Upper lobe of left lung (tissue), 6 donors: ENCODE results near the gene AGPS. TPM values are rescaled to one million over a fixed set of nuclear protein-coding genes. Genes with fewer than 3 reads are reported as not detected.

Experiments
- ATAC-seq, 2 donors: fragments of 200-7000 bp; cut with Tn5 transposase; one replicate each; pipeline ENCODE4 v1.9.1; 2022; ENCODE audit warnings: mild to moderate bottlenecking in 2 of 2, moderate library complexity in 2 of 2; ENCODE audit not compliant: low FRiP score in 2 of 2
- DNase-seq, 2 donors: peaks; one replicate each; pipeline ENCODE4 v3.0.0-alpha.2; 2019 to 2020
- H3K27ac ChIP-seq, 4 donors: fragments of 200-600 bp; sonication (generic); one replicate each; pipeline ENCODE4 v1.5.1; 2016 to 2019
- H3K27me3 ChIP-seq, 4 donors: fragments of 200-600 bp; sonication (generic); one replicate each; pipeline ENCODE4 v1.5.1; 2017 to 2019
- H3K36me3 ChIP-seq, 4 donors: fragments of 200-600 bp; sonication (generic); one replicate each; pipeline ENCODE4 v1.5.1; 2016 to 2019
- H3K4me1 ChIP-seq, 4 donors: fragments of 200-600 bp; sonication (generic); one replicate each; pipeline ENCODE4 v1.5.1; 2018 to 2019
- H3K4me3 ChIP-seq, 4 donors: fragments of 200-600 bp; sonication (generic); one replicate each; pipeline ENCODE4 v1.5.1; 2017 to 2019; ENCODE audit warnings: mild to moderate bottlenecking in 2 of 4, moderate library complexity in 1 of 4
- H3K9me3 ChIP-seq, 4 donors: fragments of 200-600 bp; sonication (generic); one replicate each; pipeline ENCODE4 v1.5.1; 2018 to 2019
- EP300 ChIP-seq, 4 donors: sonication (generic); formaldehyde crosslinking; IDR thresholded peaks; one replicate each; pipeline ENCODE4 v1.5.1; 2017; ENCODE audit warnings: antibody characterized with exemption in 4 of 4, control low read depth in 2 of 4
- POLR2A ChIP-seq, 4 donors: fragments of 450-650 bp; IDR thresholded peaks; one replicate each; pipeline ENCODE4 v1.5.1; 2016 to 2017; ENCODE audit warnings: antibody characterized with exemption in 4 of 4, mild to moderate bottlenecking in 2 of 4
- POLR2AphosphoS5 ChIP-seq, 2 donors: sonication (generic); formaldehyde crosslinking; IDR thresholded peaks; one replicate each; pipeline ENCODE4 v1.5.1; 2017; ENCODE audit warnings: antibody characterized with exemption in 2 of 2
- WGBS, 2 donors: methylation state at CpG; one replicate each; pipeline ENCODE4 v1.1.5; 2017 to 2018; 5-methylcytosine and 5-hydroxymethylcytosine counted together
- small RNA-seq, 4 donors: library from RNA; depleted of rRNA; stranded (forward); fragments of <200 nt; gene quantifications; one replicate each; pipeline ENCODE3, GENCODE V24; 2016
- total RNA-seq, 6 donors: library from RNA; depleted of rRNA in 4 of 6; stranded (reverse); fragments of >200 nt in 4 of 6; gene quantifications; one replicate each; pipeline versions ENCODE4 v1.1.0 to v1.2.1, GENCODE V29; 2016 to 2021
- TF ChIP-seq, protein P1 (sequence below), 6 experiments: fragments of 450-650 bp in 4 of 6; fragments of 200-600 bp in 2 of 6; sonication (generic) in 2 of 6; IDR thresholded peaks; one replicate each; pipeline ENCODE4 v1.5.1; 2016 to 2019; ENCODE audit warnings: antibody characterized with exemption in 6 of 6
- donor health status: DM: no; HTN: no; CAD: no; lungs with moderate emphysema.
- donor health status: DM: no; HTN: yes; CAD: no; lungs with severe emphysema.

AGPS gene
- total RNA-seq, 6 donors from 2014 or later: 38.8 to 81.6 (median 50.0) TPM

DNA sequence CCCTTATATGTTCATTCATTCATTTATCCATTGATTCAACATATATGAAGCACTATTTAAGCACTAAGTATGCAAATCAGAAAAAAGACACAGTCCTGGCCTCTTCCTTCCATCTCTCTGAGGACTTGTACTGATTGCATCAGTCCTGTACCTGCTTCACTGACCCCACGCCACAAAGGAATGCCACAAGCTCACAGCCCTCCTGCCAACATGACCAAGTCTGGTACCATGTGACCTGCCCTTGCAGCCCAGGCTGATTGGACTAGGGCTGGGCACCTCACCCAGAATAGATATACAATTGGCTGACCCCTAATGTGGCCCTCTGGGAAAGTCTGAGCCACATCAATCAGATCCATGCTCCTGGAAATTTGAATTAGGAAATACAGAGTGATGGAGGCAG lies 196.6 kb downstream of the AGPS start:
- no peaks in the 10 kb centered on the region for H3K4me1 ChIP-seq
- H3K36me3 ChIP-seq: no peaks in the 10 kb centered on the region
- H3K4me3 ChIP-seq: no peak overlapping the region
- TF ChIP-seq EP300 (IDR thresholded peaks at IDR 0.05) (no peak), POLR2AphosphoS5 (IDR thresholded peaks at IDR 0.05) (no peak)
- TF ChIP-seq, protein P1, sequence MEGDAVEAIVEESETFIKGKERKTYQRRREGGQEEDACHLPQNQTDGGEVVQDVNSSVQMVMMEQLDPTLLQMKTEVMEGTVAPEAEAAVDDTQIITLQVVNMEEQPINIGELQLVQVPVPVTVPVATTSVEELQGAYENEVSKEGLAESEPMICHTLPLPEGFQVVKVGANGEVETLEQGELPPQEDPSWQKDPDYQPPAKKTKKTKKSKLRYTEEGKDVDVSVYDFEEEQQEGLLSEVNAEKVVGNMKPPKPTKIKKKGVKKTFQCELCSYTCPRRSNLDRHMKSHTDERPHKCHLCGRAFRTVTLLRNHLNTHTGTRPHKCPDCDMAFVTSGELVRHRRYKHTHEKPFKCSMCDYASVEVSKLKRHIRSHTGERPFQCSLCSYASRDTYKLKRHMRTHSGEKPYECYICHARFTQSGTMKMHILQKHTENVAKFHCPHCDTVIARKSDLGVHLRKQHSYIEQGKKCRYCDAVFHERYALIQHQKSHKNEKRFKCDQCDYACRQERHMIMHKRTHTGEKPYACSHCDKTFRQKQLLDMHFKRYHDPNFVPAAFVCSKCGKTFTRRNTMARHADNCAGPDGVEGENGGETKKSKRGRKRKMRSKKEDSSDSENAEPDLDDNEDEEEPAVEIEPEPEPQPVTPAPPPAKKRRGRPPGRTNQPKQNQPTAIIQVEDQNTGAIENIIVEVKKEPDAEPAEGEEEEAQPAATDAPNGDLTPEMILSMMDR (IDR thresholded peaks at IDR 0.05): no peak
- ATAC-seq (no peak), DNase-seq (no peak)
- WGBS, 2 donors: 70 to 71% methylated on average over 1 of the region's 1 CpG
- H3K27ac ChIP-seq: no peak overlapping the region
- H3K9me3 ChIP-seq: no peaks in the 10 kb centered on the region
- H3K27me3 ChIP-seq: no peaks in the 10 kb centered on the region

DNA sequence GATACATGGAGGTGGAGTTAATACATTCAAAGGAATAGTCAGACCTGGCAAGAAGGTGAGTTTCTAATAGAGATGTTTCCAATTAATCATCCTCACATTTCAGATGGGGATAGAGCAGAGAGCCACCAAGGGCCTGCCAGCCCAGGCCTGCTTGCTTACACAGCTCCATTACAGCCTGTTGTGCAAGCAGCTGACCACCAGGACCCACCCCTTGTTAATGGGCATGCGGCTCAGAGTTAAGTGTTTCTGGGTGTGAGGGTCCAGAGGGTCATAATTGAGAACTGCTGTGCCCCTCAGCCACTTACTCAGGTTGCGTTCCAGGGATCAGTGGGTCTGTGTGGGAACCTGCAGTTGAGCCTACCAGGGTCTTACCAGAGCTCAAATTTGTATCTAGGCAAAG lies 199.8 kb downstream of the AGPS start:
- 86 to 89% methylated on average over 1 to 2 of the region's 2 CpGs for WGBS, 2 donors
- ATAC-seq: no peak
- H3K4me3 ChIP-seq: no peak overlapping the region
- H3K27ac ChIP-seq: no peak overlapping the region
- TF ChIP-seq, protein P1 (IDR thresholded peaks at IDR 0.05): no peak
- TF ChIP-seq POLR2A (IDR thresholded peaks at IDR 0.05) (no peak), POLR2AphosphoS5 (IDR thresholded peaks at IDR 0.05) (no peak), EP300 (IDR thresholded peaks at IDR 0.05) (no peak)
- no peaks in the 10 kb centered on the region for H3K9me3 ChIP-seq
- DNase-seq: no peak
- no peaks in the 10 kb centered on the region for H3K27me3 ChIP-seq
- no peaks in the 10 kb centered on the region for H3K4me1 ChIP-seq
- no peaks in the 10 kb centered on the region for H3K36me3 ChIP-seq

DNA sequence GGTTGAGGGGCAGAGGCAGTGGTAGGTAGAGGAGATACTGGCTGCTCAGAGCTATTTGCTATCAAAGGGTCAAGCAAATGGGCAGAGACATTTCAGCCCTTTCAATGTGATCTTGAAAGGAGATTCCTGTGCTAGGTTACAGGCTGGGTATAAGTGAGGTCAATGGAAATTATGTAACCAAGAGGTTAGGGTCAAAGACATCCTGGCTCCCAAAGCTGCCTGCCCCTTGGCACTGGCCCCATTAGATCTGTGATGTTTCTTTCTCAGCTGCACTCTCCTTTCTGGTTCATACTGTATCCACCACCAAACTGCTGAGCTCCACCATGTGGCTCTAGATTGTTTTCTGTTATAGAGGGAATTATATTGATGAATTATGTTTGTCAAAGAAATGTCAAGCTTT lies 200.4 kb downstream of the AGPS start:
- H3K4me1 ChIP-seq: no peaks in the 10 kb centered on the region
- H3K27ac ChIP-seq: no peak overlapping the region
- no peaks in the 10 kb centered on the region for H3K9me3 ChIP-seq
- H3K27me3 ChIP-seq: no peaks in the 10 kb centered on the region
- DNase-seq (no peak), ATAC-seq (no peak)
- H3K36me3 ChIP-seq: no peaks in the 10 kb centered on the region
- TF ChIP-seq, protein P1 (IDR thresholded peaks at IDR 0.05): no peak
- TF ChIP-seq EP300 (IDR thresholded peaks at IDR 0.05) (no peak), POLR2A (IDR thresholded peaks at IDR 0.05) (no peak), POLR2AphosphoS5 (IDR thresholded peaks at IDR 0.05) (no peak)
- no peak overlapping the region for H3K4me3 ChIP-seq

DNA sequence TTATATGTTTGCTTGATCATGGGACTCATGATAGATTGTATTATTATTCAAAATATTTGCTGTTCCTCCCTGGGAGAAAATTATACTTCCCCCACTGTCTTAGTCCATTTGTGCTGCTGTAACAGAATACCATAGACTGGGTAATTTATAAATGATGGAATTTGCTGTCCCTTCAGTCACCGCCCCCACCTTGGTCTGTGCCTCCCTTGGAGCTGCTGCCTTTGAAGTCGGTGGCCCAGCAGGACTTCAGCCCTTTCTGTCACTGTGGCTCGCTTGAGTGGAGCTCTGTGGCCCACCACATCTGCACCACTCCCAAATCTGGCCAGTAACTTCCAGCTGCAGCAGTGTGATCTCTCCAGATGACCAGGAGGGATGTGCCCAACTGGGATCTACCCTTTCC lies 200.8 kb downstream of the AGPS start:
- Histone ChIP-seq H3K36me3 (no peaks in the 10 kb centered on the region), H3K27me3 (no peaks in the 10 kb centered on the region), H3K27ac (no peak overlapping the region), H3K4me3 (no peak overlapping the region), H3K9me3 (no peaks in the 10 kb centered on the region), H3K4me1 (peaks cover 0 to 2% (median 0%) of the 10 kb centered on the region in 4 donors)
- WGBS, 2 donors: 90 to 96% methylated on average over 3 of the region's 3 CpGs
- ATAC-seq (no peak), DNase-seq (no peak)
- TF ChIP-seq EP300 (IDR thresholded peaks at IDR 0.05): no peak
- TF ChIP-seq POLR2AphosphoS5 (IDR thresholded peaks at IDR 0.05): no peak
- no peak for TF ChIP-seq POLR2A (IDR thresholded peaks at IDR 0.05)
- TF ChIP-seq, protein P1 (IDR thresholded peaks at IDR 0.05): no peak

Small RNA genes lying within 50 kb of the gene (small RNA-seq; reads per million reads assigned to genes)
- 0 reads per million in 4 donors for gene RF01210

Other genes with a start within 250 kb of the AGPS start
- gene HNRNPA3, start 180.0 kb upstream of the AGPS start, total RNA-seq: 100 to 1,000 TPM in 2 of 6 donors, 10 to 100 TPM in 4; 53.2 to 146 (median 89.0) TPM
- gene NFE2L2, start 128.0 kb upstream of the AGPS start, total RNA-seq: 100 to 1,000 TPM in 3 of 6 donors, 10 to 100 TPM in 3; 52.4 to 174 (median 94.4) TPM